OCI-LY7 (cell line): ENCODE measurements around the gene JMJD4. TPM values are rescaled to one million over a fixed set of nuclear protein-coding genes. Genes with fewer than 3 reads are reported as not detected.

Source experiments
- BruUV-seq: library from RNA; stranded (reverse); fragments of 400-500 nt; replicated peaks from 2 replicates; lab custom pipeline; 2021; lab: Mats Ljungman, UMichigan
- CTCF ChIA-PET: fragments of 300-600 bp; sonication (Branson Sonifier 250); formaldehyde crosslinking; loops from one replicate; lab custom pipeline; 2022; ENCODE audit warnings: antibody characterized with exemption; ENCODE audit not compliant: unreplicated experiment; lab: Charles Lee
- POLR2A ChIA-PET: fragments of 300-600 bp; sonication (Branson Sonifier 250); formaldehyde crosslinking; loops from one replicate; lab custom pipeline; 2022; ENCODE audit warnings: antibody characterized with exemption; lab: Charles Lee
- DNase-seq: peaks from one replicate; pipeline ENCODE4 v3.0.0-alpha.2; 2015; ENCODE audit warnings: low spot score
- H2AFZ ChIP-seq: fragments of 200-600 bp; sonication (generic), shearing (Covaris generic); 2 replicates; pipeline ENCODE4 v1.6.1; 2014; ENCODE audit warnings: mild to moderate bottlenecking, antibody characterized with exemption, low read length, moderate library complexity
- H3K27ac ChIP-seq: fragments of 200-600 bp; sonication (generic); 2 replicates; pipeline ENCODE4 v1.5.1; 2014; ENCODE audit warnings: mixed run types, low read depth, mild to moderate bottlenecking, moderate library complexity, low read length, inconsistent platforms; ENCODE audit not compliant: poor library complexity, severe bottlenecking
- H3K36me3 ChIP-seq: fragments of 200-600 bp; sonication (generic); 2 replicates; pipeline ENCODE4 v1.6.1; 2014; ENCODE audit warnings: mild to moderate bottlenecking, antibody characterized with exemption, low read length, moderate library complexity, mixed read lengths; ENCODE audit not compliant: insufficient read depth
- H3K4me1 ChIP-seq: fragments of 200-600 bp; sonication (generic); 2 replicates; pipeline ENCODE4 v1.5.1; 2014; ENCODE audit warnings: mild to moderate bottlenecking, low read length; ENCODE audit not compliant: insufficient read depth, poor library complexity, severe bottlenecking
- H3K4me2 ChIP-seq: fragments of 200-600 bp; sonication (generic); 2 replicates; pipeline ENCODE4 v1.6.1; 2014; ENCODE audit warnings: mild to moderate bottlenecking, low read length
- H3K4me3 ChIP-seq: fragments of 200-600 bp; sonication (generic); 2 replicates; pipeline ENCODE4 v1.5.1; 2014; ENCODE audit warnings: mild to moderate bottlenecking, low read depth, low read length; ENCODE audit not compliant: poor library complexity, severe bottlenecking
- H3K79me2 ChIP-seq: fragments of 200-600 bp; sonication (generic); 2 replicates; pipeline ENCODE4 v1.6.1; 2016; ENCODE audit warnings: low read depth, mild to moderate bottlenecking, low read length, moderate library complexity, mixed read lengths; ENCODE audit not compliant: insufficient read depth
- H3K9me2 ChIP-seq: fragments of 200-600 bp; sonication (generic); 2 replicates; pipeline ENCODE4 v1.6.1; 2016; ENCODE audit warnings: mild to moderate bottlenecking, low read length, mixed read lengths; ENCODE audit not compliant: insufficient read depth
- H3K9me3 ChIP-seq: fragments of 200-600 bp; sonication (generic); 2 replicates; pipeline ENCODE4 v1.6.1; 2014; ENCODE audit warnings: mild to moderate bottlenecking, mixed run types, low read length, mixed read lengths
- H4K20me1 ChIP-seq: fragments of 200-600 bp; sonication (generic); 2 replicates; pipeline ENCODE4 v1.6.1; 2014; ENCODE audit warnings: mild to moderate bottlenecking, antibody characterized with exemption, low read length, moderate library complexity, mixed read lengths; ENCODE audit not compliant: insufficient read depth
- EZH2phosphoT487 ChIP-seq: fragments of 200-600 bp; sonication (generic); IDR thresholded peaks from 2 replicates; pipeline ENCODE4 v1.6.1; 2018; ENCODE audit warnings: low read depth, borderline replicate concordance, mild to moderate bottlenecking, mixed run types, antibody characterized with exemption, low read length, moderate library complexity, mixed read lengths
- intact Hi-C: fragments of 100-400 bp; cut with micrococcal nuclease; formaldehyde crosslinking; loops from one replicate; pipeline ENCODE4 v1.10.0; 2022; ENCODE audit not compliant: unreplicated experiment
- total RNA-seq, 2 experiments: library from RNA; depleted of rRNA in 1 of 2; stranded (reverse); fragments of >200 nt in 1 of 2; shearing (Covaris generic) in 1 of 2; gene quantifications; 2 replicates each; pipeline ENCODE4 v1.2.3, GENCODE V29; 2014 to 2022
- TF ChIP-seq, protein P1 (sequence below): fragments of 200-600 bp; sonication (generic); conservative IDR thresholded peaks from 2 replicates; pipeline ENCODE4 v1.5.1; 2014; ENCODE audit warnings: mild to moderate bottlenecking, antibody characterized with exemption, low read length, moderate library complexity, mixed read lengths

Gene JMJD4
- total RNA-seq, 2 experiments from 2014 or later: 27.8 to 41.8 TPM

GRCh38 chr1:227757781-227758180 lies 22.7 kb upstream of the JMJD4 start:
- Histone ChIP-seq H3K4me3 (no peak overlapping the region), H3K79me2 (no peaks in the 10 kb centered on the region), H3K9me2 (no peaks in the 10 kb centered on the region), H4K20me1 (no peaks in the 10 kb centered on the region), H3K27ac (no peak overlapping the region), H3K4me2 (no peak overlapping the region), H3K9me3 (no peaks in the 10 kb centered on the region), H3K4me1 (peaks cover 4% of the 10 kb centered on the region), H3K36me3 (peaks cover 62% of the 10 kb centered on the region), H2AFZ (no peak overlapping the region)
- ChIA-PET CTCF (no interaction called here), POLR2A (interaction anchor here (0.7 to 1.0 kb wide), 2 partner anchors 11 to 24 kb away, joined by 3 read pairs; no protein-coding TSS in a partner anchor)
- no TSS peak for BruUV-seq
- intact Hi-C loops: no loop called here
- no peak for DNase-seq
- no peak for TF ChIP-seq EZH2phosphoT487
- TF ChIP-seq, protein P1, sequence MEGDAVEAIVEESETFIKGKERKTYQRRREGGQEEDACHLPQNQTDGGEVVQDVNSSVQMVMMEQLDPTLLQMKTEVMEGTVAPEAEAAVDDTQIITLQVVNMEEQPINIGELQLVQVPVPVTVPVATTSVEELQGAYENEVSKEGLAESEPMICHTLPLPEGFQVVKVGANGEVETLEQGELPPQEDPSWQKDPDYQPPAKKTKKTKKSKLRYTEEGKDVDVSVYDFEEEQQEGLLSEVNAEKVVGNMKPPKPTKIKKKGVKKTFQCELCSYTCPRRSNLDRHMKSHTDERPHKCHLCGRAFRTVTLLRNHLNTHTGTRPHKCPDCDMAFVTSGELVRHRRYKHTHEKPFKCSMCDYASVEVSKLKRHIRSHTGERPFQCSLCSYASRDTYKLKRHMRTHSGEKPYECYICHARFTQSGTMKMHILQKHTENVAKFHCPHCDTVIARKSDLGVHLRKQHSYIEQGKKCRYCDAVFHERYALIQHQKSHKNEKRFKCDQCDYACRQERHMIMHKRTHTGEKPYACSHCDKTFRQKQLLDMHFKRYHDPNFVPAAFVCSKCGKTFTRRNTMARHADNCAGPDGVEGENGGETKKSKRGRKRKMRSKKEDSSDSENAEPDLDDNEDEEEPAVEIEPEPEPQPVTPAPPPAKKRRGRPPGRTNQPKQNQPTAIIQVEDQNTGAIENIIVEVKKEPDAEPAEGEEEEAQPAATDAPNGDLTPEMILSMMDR: no peak

DNA sequence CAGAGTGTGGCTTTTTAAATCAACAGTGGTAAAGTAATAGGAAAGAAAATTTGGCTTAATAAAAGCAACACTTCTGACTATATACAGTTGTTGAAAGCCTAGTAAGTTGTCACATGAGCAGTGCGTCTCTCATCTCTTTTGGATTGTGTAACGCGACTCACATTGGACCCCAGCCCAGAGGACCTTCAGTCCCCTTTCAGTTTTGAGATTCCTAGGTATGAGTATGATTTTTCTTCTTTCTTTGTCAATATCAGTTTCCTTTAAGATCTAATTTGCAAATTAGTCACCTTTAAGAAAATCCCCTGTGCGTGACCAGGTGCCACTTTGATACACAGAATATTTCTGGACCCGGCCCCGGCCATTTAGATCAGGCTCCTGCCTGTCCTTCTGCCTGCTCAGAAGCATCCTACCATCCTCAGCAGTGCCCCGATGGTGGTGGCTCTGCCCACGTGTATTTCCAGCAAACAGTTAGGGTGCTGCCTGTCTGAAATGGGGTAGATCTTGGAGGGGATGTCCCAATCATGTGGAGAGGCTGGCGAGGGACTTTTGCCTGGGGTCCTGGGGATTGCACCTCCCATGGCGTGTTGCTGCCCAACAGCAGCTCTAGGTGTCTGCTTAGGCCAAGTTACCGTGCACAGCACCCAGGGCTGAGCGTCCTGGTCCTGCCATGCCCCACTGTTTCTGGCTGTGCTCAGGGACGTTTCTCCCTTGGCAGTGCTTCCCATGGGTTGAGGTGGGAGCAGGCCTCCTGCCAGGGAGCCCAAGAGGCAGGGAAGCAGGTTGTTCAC lies 21.3 kb upstream of the JMJD4 start:
- no peak overlapping the region for H3K4me2 ChIP-seq
- BruUV-seq: no TSS peak
- POLR2A ChIA-PET: no interaction called here

More for the DNA sequence above, 21.3 kb upstream of the JMJD4 start:
- Histone ChIP-seq H2AFZ (no peak overlapping the region), H3K79me2 (no peaks in the 10 kb centered on the region), H3K9me3 (no peaks in the 10 kb centered on the region), H3K4me3 (no peak overlapping the region), H3K4me1 (no peaks in the 10 kb centered on the region), H4K20me1 (no peaks in the 10 kb centered on the region), H3K9me2 (no peaks in the 10 kb centered on the region), H3K36me3 (peaks cover 54% of the 10 kb centered on the region), H3K27ac (no peak overlapping the region)
- intact Hi-C loops: no loop called here
- TF ChIP-seq, protein P1: no peak
- TF ChIP-seq EZH2phosphoT487: no peak
- CTCF ChIA-PET: no interaction called here
- no peak for DNase-seq
